Fibroblast of lung (primary cell): ENCODE results near the gene NRP1. TPM values are rescaled to one million over a fixed set of nuclear protein-coding genes. Genes with fewer than 3 reads are reported as not detected.

Experiments used
- DNase-seq, 2 donors: peaks; one replicate each; pipeline versions ENCODE4 v3.0.0 to v3.0.0-alpha.2; 2010; ENCODE audit warnings: low read depth in 2 of 2
- H2AFZ ChIP-seq: 2 replicates; pipeline ENCODE4 v1.5.1; 2012; ENCODE audit warnings: low read length, control low read depth, inconsistent platforms
- H3K27ac ChIP-seq: 2 replicates; pipeline ENCODE4 v1.5.1; 2011; ENCODE audit warnings: low read length, control low read depth; ENCODE audit not compliant: insufficient read depth
- H3K27me3 ChIP-seq: 2 replicates; pipeline ENCODE4 v1.5.1; 2011; ENCODE audit warnings: mild to moderate bottlenecking, low read length; ENCODE audit not compliant: control insufficient read depth, insufficient read depth
- H3K36me3 ChIP-seq: 2 replicates; pipeline ENCODE4 v1.5.1; 2011; ENCODE audit warnings: low read length; ENCODE audit not compliant: control insufficient read depth, insufficient read depth
- H3K4me1 ChIP-seq: 2 replicates; pipeline ENCODE4 v1.5.1; 2011; ENCODE audit warnings: low read length; ENCODE audit not compliant: control insufficient read depth, insufficient read depth; ENCODE audit errors: extremely low read depth
- H3K4me2 ChIP-seq: 2 replicates; pipeline ENCODE4 v1.5.1; 2011; ENCODE audit warnings: low read length, control low read depth; ENCODE audit not compliant: insufficient read depth; ENCODE audit errors: extremely low read depth
- H3K4me3 ChIP-seq, 4 experiments: fragments of 200-600 bp in 1 of 4; sonication (generic) in 1 of 4; replicated peaks in 1 of 4; 2 replicates each; pipeline ENCODE4 v1.5.1; 2011 to 2016; ENCODE audit warnings: low read length in 4 of 4, low read depth in 3 of 4, mild to moderate bottlenecking in 3 of 4, control low read depth in 2 of 4, inconsistent platforms in 1 of 4, mixed read lengths in 1 of 4; ENCODE audit not compliant: insufficient read depth in 1 of 4; ENCODE audit errors: control extremely low read depth in 1 of 4
- H3K79me2 ChIP-seq: 2 replicates; pipeline ENCODE4 v1.5.1; 2012; ENCODE audit warnings: mild to moderate bottlenecking, low read length, inconsistent platforms; ENCODE audit not compliant: control insufficient read depth, insufficient read depth
- H3K9ac ChIP-seq: 2 replicates; pipeline ENCODE4 v1.5.1; 2011; ENCODE audit warnings: mild to moderate bottlenecking, low read length, control low read depth; ENCODE audit not compliant: insufficient read depth
- H3K9me3 ChIP-seq: 2 replicates; pipeline ENCODE4 v1.5.1; 2012; ENCODE audit warnings: low read depth, low read length; ENCODE audit not compliant: control insufficient read depth, insufficient read depth
- H4K20me1 ChIP-seq: 2 replicates; pipeline ENCODE4 v1.5.1; 2011; ENCODE audit warnings: low read length; ENCODE audit not compliant: control insufficient read depth, insufficient read depth; ENCODE audit errors: extremely low read depth
- EZH2 ChIP-seq: IDR thresholded peaks from 2 replicates; pipeline ENCODE4 v1.5.1; 2012; ENCODE audit warnings: low read length, control low read depth, mild to moderate bottlenecking; ENCODE audit errors: missing control alignments
- polyA plus RNA-seq, 2 donors: library from polyadenylated mRNA; depleted of rRNA in 1 of 2; stranded (reverse) in 1 of 2; unstranded in 1 of 2; fragments of >200 nt; gene quantifications; 2 replicates each; pipeline ENCODE4 v1.2.1, GENCODE V29; 2011 to 2012; ENCODE audit warnings: missing spikeins in 1 of 2
- total RNA-seq: library from RNA; depleted of rRNA; stranded (reverse); fragments of >200 nt; gene quantifications from 2 replicates; pipeline ENCODE4 v1.2.1, GENCODE V29; 2014
- TF ChIP-seq, protein P1 (sequence below), 2 donors: IDR thresholded peaks in 1 of 2; conservative IDR thresholded peaks in 1 of 2; 1 replicate in 1 of 2; 2 replicates in 1 of 2; pipeline ENCODE4 v1.5.1; 2011 to 2012; ENCODE audit warnings: low read length in 2 of 2, control low read depth in 1 of 2, inconsistent platforms in 1 of 2, low read depth in 1 of 2, mild to moderate bottlenecking in 1 of 2

Gene NRP1
- total and polyA plus RNA-seq, 2 donors (not counting 1 experiment from before 2014, with no cell fraction given): 187 to 373 TPM

DNA sequence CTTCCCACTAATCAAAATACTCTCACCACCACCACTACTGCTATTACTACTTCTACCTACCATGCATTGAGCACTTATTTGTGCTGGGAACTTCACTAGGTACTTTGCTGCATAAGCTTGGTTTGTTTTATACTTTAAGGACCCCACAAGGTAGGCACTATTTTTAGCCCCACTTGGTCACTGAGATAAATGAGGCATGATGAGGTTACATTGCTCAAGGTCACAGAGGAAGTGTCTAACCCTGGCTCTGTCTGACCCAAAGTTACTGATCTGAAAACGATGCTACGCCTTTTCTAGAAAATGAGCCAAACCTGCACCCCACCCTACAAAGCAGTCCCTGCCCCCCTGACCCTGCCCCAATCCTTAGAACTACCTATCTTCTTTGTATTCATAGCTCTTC, 35.6 kb downstream of the NRP1 start:
- Histone ChIP-seq H4K20me1 (peaks cover 2% of the 10 kb centered on the region), H3K4me1 (peaks cover 3% of the 10 kb centered on the region), H2AFZ (no peak overlapping the region), H3K79me2 (peaks cover 98% of the 10 kb centered on the region), H3K36me3 (peaks cover 6% of the 10 kb centered on the region), H3K4me2 (no peak overlapping the region), H3K27ac (no peak overlapping the region), H3K4me3 (no peak overlapping the region), H3K9ac (no peak overlapping the region), H3K9me3 (no peaks in the 10 kb centered on the region), H3K27me3 (no peaks in the 10 kb centered on the region)
- no peak for DNase-seq
- TF ChIP-seq, protein P1, sequence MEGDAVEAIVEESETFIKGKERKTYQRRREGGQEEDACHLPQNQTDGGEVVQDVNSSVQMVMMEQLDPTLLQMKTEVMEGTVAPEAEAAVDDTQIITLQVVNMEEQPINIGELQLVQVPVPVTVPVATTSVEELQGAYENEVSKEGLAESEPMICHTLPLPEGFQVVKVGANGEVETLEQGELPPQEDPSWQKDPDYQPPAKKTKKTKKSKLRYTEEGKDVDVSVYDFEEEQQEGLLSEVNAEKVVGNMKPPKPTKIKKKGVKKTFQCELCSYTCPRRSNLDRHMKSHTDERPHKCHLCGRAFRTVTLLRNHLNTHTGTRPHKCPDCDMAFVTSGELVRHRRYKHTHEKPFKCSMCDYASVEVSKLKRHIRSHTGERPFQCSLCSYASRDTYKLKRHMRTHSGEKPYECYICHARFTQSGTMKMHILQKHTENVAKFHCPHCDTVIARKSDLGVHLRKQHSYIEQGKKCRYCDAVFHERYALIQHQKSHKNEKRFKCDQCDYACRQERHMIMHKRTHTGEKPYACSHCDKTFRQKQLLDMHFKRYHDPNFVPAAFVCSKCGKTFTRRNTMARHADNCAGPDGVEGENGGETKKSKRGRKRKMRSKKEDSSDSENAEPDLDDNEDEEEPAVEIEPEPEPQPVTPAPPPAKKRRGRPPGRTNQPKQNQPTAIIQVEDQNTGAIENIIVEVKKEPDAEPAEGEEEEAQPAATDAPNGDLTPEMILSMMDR (conservative IDR thresholded peaks at IDR 0.05 in 1 of 2, IDR thresholded peaks at IDR 0.05 in 1 of 2; ENCODE audit: low read depth in 1 of 2, low read length in 2 of 2): no peak
- no peak for TF ChIP-seq EZH2

DNA sequence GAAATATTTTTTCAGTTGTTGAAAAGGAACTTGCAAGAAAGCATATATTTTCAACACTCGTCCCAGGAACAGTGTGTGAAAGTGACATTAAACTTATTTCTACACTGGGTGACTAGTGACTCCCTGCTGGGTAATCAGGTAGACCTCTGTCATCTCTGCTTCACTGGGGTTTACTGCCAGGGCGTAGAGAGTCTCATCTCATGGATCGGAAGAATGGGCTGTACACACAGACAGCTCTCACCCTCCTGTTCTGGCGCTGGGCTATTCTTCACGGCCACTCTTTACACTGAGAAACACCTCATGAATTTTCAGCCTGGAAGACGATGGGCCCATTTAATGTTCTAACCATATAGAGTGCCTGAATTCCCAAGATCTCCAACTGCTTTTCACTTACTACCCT, 36.4 kb downstream of the NRP1 start:
- H3K36me3 ChIP-seq: peaks cover 6% of the 10 kb centered on the region
- peaks cover 98% of the 10 kb centered on the region for H3K79me2 ChIP-seq
- no peak overlapping the region for H3K4me3 ChIP-seq
- no peak overlapping the region for H3K27ac ChIP-seq
- peaks cover 2% of the 10 kb centered on the region for H3K4me1 ChIP-seq
- H4K20me1 ChIP-seq: peaks cover 3% of the 10 kb centered on the region
- no peak overlapping the region for H3K9ac ChIP-seq
- no peaks in the 10 kb centered on the region for H3K27me3 ChIP-seq
- TF ChIP-seq EZH2: no peak
- TF ChIP-seq, protein P1 (conservative IDR thresholded peaks at IDR 0.05 in 1 of 2, IDR thresholded peaks at IDR 0.05 in 1 of 2; ENCODE audit: low read depth in 1 of 2, low read length in 2 of 2): no peak
- no peak overlapping the region for H2AFZ ChIP-seq
- no peaks in the 10 kb centered on the region for H3K9me3 ChIP-seq
- no peak for DNase-seq
- H3K4me2 ChIP-seq: no peak overlapping the region

DNA sequence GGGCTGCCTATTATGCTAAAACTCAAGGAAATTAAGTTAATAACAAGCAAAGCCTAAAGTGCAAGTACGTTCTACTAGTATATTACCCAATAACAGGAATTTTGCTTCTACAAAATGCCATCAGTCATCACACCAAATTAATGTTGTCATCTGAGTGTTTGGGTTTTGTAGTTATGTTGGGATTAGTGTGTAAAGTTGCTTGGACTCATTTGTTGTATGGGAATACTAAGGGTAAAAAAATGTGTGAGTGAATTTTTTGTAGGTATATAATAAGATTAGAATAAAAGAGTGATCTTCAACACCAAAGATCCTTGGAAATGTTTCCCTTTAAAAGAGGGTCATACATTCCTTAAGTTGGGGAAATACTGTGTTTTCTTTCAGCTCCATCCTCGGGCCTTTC, 38.6 kb downstream of the NRP1 start:
- peaks cover 96% of the 10 kb centered on the region for H3K79me2 ChIP-seq
- H3K4me3 ChIP-seq: no peak overlapping the region
- H3K9ac ChIP-seq: no peak overlapping the region
- H3K4me2 ChIP-seq: no peak overlapping the region
- DNase-seq: peak in 1 of 2 donors; percentile 56
- no peaks in the 10 kb centered on the region for H3K9me3 ChIP-seq
- no peak for TF ChIP-seq EZH2
- peaks cover 6% of the 10 kb centered on the region for H3K36me3 ChIP-seq
- no peak overlapping the region for H2AFZ ChIP-seq
- H3K27ac ChIP-seq: peak overlapping the region; percentile 35
- H4K20me1 ChIP-seq: peaks cover 3% of the 10 kb centered on the region
- H3K27me3 ChIP-seq: no peaks in the 10 kb centered on the region
- peaks cover 14% of the 10 kb centered on the region for H3K4me1 ChIP-seq
